ENCODE data around the gene PGLYRP2. TPM values are rescaled to one million over a fixed set of nuclear protein-coding genes. Genes with fewer than 3 reads are reported as not detected.

PGLYRP2 gene
- total and polyA plus RNA-seq, 8 donors, result 0.16 TPM; not detected in 7

GRCh38 chr19:15443325-15443724, 36.0 kb downstream of the PGLYRP2 start:
- TF ChIP-seq CTCF (IDR thresholded peaks at IDR 0.05), result no peak
- no peaks in the 10 kb centered on the region for H3K9me3 ChIP-seq
- DNase-seq (no peak), FAIRE-seq (no peak), ATAC-seq (no peak)
- H3K36me3 ChIP-seq, result no peaks in the 10 kb centered on the region
- no peaks in the 10 kb centered on the region for H3K4me1 ChIP-seq
- no peaks in the 10 kb centered on the region for H3K27me3 ChIP-seq
- no peak overlapping the region for H3K4me3 ChIP-seq
- H3K27ac ChIP-seq, result no peak overlapping the region
- intact Hi-C loops (cut with DNase I), result no loop called here
- 87 to 100% methylated on average over 3 of the region's 3 CpGs for WGBS, 2 donors

DNA sequence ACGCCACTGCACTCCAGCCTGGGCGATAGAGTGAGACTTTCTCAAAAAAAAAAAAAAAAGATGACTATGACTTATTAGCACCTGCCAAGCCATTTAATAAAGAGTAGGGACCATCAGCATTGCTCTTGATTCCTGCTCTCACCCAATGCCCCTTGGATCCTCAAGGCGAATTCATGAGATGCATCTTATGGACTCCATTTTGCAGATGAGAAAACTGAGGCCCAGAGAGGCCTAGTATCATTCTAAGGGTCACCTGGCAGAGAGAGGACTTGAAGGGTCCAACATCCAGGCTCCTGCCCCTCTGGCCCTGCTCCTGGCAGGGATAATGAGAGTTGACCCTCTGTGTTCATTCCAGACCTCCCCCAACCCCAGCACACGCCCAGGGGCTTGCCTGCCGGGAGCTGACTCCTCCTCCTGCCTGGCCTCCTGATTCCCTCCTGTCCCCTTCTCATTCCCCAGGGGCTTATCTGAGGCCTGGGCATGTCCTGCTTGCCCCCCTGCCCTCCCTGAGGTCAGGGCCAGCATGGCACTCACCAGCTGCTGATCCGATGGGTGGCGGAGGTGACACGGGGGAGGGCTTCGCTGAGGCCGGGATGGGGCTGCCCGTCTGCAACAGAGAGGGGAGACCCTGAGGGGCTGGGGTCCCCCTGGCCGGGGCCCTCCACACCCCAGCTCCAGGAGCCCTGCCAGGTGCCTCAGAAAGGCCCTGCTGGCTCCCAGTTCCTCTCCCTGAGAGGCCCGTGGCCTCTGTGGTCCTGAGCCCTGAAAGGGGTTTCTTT, 37.0 kb downstream of the PGLYRP2 start:
- FAIRE-seq, result no peak

DNA sequence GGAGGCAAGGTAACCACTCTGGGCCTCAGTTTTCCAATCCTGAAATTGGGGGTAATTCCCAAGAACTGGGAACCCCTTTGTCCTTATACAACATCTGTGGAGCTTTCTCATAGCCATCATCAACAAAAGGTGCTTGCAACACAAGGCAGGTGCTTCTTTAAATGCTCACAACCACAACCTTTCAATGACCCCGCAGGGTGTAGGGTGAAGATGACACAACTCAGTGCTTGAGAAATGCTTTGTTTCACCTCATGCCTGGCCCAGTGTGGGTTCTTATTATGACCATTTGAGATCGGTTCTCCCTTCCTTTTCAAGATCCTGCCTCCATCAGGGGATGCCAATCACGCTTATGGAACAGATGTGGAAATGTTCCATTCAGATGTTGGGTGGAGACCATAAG, 38.0 kb downstream of the PGLYRP2 start:
- no peak overlapping the region for H3K4me3 ChIP-seq
- no peaks in the 10 kb centered on the region for H3K27me3 ChIP-seq
- no peak for FAIRE-seq
- DNase-seq, result no peak
- no peak for ATAC-seq
- 82 to 97% methylated on average over 3 of the region's 3 CpGs for WGBS, 2 donors
- H3K36me3 ChIP-seq, result no peaks in the 10 kb centered on the region
- H3K27ac ChIP-seq, result no peak overlapping the region
- intact Hi-C loops (cut with DNase I), result no loop called here
- no peaks in the 10 kb centered on the region for H3K4me1 ChIP-seq
- TF ChIP-seq CTCF (IDR thresholded peaks at IDR 0.05), result no peak
- no peaks in the 10 kb centered on the region for H3K9me3 ChIP-seq

More for the DNA sequence above, 37.0 kb downstream of the PGLYRP2 start:
- peak in 2 of 6 donors; percentile 31 to 63 for DNase-seq
- intact Hi-C loops (cut with DNase I), result no loop called here
- WGBS, 2 donors, result 82 to 85% methylated on average over 13 of the region's 13 CpGs
- ATAC-seq, result no peak
- no peak overlapping the region for H3K27ac ChIP-seq
- H3K4me3 ChIP-seq, result no peak overlapping the region
- H3K36me3 ChIP-seq, result no peaks in the 10 kb centered on the region
- no peaks in the 10 kb centered on the region for H3K9me3 ChIP-seq
- H3K27me3 ChIP-seq, result no peaks in the 10 kb centered on the region
- no peak for TF ChIP-seq CTCF (IDR thresholded peaks at IDR 0.05)
- H3K4me1 ChIP-seq, result no peaks in the 10 kb centered on the region

GRCh38 chr19:15439821-15440641, 39.3 kb downstream of the PGLYRP2 start:
- intact Hi-C loops (cut with DNase I), result no loop called here
- H3K27ac ChIP-seq, result no peak overlapping the region
- no peak overlapping the region for H3K4me3 ChIP-seq
- no peak for TF ChIP-seq CTCF (IDR thresholded peaks at IDR 0.05)
- H3K36me3 ChIP-seq, result no peaks in the 10 kb centered on the region
- FAIRE-seq (no peak), ATAC-seq (no peak), DNase-seq (no peak)
- no peaks in the 10 kb centered on the region for H3K9me3 ChIP-seq
- WGBS, 2 donors, result 89 to 93% methylated on average over 37 to 38 of the region's 38 CpGs
- H3K27me3 ChIP-seq, result no peaks in the 10 kb centered on the region
- H3K4me1 ChIP-seq, result no peaks in the 10 kb centered on the region

All from pancreas (tissue), 10 donors.